H9 (cell line): ENCODE data around the gene KICS2. TPM values are rescaled to one million over a fixed set of nuclear protein-coding genes. Genes with fewer than 3 reads are reported as not detected.

Source experiments
- DNase-seq: peaks from one replicate; pipeline ENCODE4 v3.0.0-alpha.2; 2017
- H2AFZ ChIP-seq: one replicate; pipeline ENCODE4 v1.6.1; 2013; ENCODE audit warnings: mild to moderate bottlenecking, low read length, control low read depth, moderate library complexity
- H2AK5ac ChIP-seq: 2 replicates; pipeline ENCODE4 v1.6.1; 2013; ENCODE audit warnings: low read length, control low read depth, mixed read lengths; ENCODE audit not compliant: insufficient read length
- H2BK120ac ChIP-seq: one replicate; pipeline ENCODE4 v1.6.1; 2013; ENCODE audit warnings: low read depth, mild to moderate bottlenecking, low read length, control low read depth, inconsistent platforms; ENCODE audit not compliant: poor library complexity, severe bottlenecking
- H2BK12ac ChIP-seq: 2 replicates; pipeline ENCODE4 v1.6.1; 2013; ENCODE audit warnings: low read length, control low read depth, mixed read lengths, low read depth; ENCODE audit not compliant: insufficient read length
- H2BK15ac ChIP-seq: 2 replicates; pipeline ENCODE4 v1.6.1; 2013; ENCODE audit warnings: low read depth, low read length, control low read depth
- H2BK20ac ChIP-seq: one replicate; pipeline ENCODE4 v1.6.1; 2013; ENCODE audit warnings: low read depth, mild to moderate bottlenecking, low read length, control low read depth, inconsistent platforms; ENCODE audit not compliant: poor library complexity, severe bottlenecking
- H2BK5ac ChIP-seq: 2 replicates; pipeline ENCODE4 v1.6.1; 2013; ENCODE audit warnings: low read length, control low read depth, mixed read lengths; ENCODE audit not compliant: insufficient read length
- H3K14ac ChIP-seq: 2 replicates; pipeline ENCODE4 v1.6.1; 2013; ENCODE audit warnings: low read length, control low read depth; ENCODE audit not compliant: insufficient read depth
- H3K18ac ChIP-seq: 2 replicates; pipeline ENCODE4 v1.6.1; 2013; ENCODE audit warnings: low read depth, mild to moderate bottlenecking, mixed read lengths, low read length, control low read depth; ENCODE audit not compliant: insufficient read length
- H3K23ac ChIP-seq: 2 replicates; pipeline ENCODE4 v1.6.1; 2013; ENCODE audit warnings: low read length, control low read depth, mixed read lengths, low read depth; ENCODE audit not compliant: insufficient read length
- H3K23me2 ChIP-seq: 2 replicates; pipeline ENCODE4 v1.6.1; 2013; ENCODE audit warnings: low read depth, mild to moderate bottlenecking, mixed read lengths, low read length, control low read depth; ENCODE audit not compliant: insufficient read length, poor library complexity, severe bottlenecking
- H3K27ac ChIP-seq: 2 replicates; pipeline ENCODE4 v1.5.1; 2013; ENCODE audit warnings: low read length, control low read depth, mixed read lengths, low read depth; ENCODE audit not compliant: insufficient read length
- H3K27me3 ChIP-seq: 2 replicates; pipeline ENCODE4 v1.6.1; 2013; ENCODE audit warnings: low read length, control low read depth, inconsistent platforms; ENCODE audit not compliant: insufficient read depth
- H3K4ac ChIP-seq: 2 replicates; pipeline ENCODE4 v1.6.1; 2013; ENCODE audit warnings: low read depth, mild to moderate bottlenecking, control low read depth, inconsistent platforms, low read length, moderate library complexity
- H3K4me1 ChIP-seq: 2 replicates; pipeline ENCODE4 v1.6.1; 2013; ENCODE audit warnings: low read length, control low read depth, inconsistent platforms; ENCODE audit not compliant: insufficient read depth
- H3K4me2 ChIP-seq: 2 replicates; pipeline ENCODE4 v1.6.1; 2013; ENCODE audit warnings: low read length, control low read depth, mixed read lengths; ENCODE audit not compliant: insufficient read length, insufficient read depth
- H3K56ac ChIP-seq: 2 replicates; pipeline ENCODE4 v1.6.1; 2013; ENCODE audit warnings: low read depth, mild to moderate bottlenecking, mixed read lengths, low read length, control low read depth; ENCODE audit not compliant: insufficient read length
- H3K79me1 ChIP-seq: 2 replicates; pipeline ENCODE4 v1.6.1; 2013; ENCODE audit warnings: low read depth, mild to moderate bottlenecking, moderate library complexity, low read length, control low read depth, inconsistent platforms; ENCODE audit not compliant: insufficient read depth, poor library complexity, severe bottlenecking
- H3K79me2 ChIP-seq: 2 replicates; pipeline ENCODE4 v1.6.1; 2013; ENCODE audit warnings: low read length, control low read depth, inconsistent platforms; ENCODE audit not compliant: insufficient read depth
- H3K9ac ChIP-seq: 2 replicates; pipeline ENCODE4 v1.6.1; 2013; ENCODE audit warnings: low read length, control low read depth, mixed read lengths; ENCODE audit not compliant: insufficient read length; ENCODE audit errors: extremely low read depth
- H3K9me3 ChIP-seq: one replicate; pipeline ENCODE4 v1.6.1; 2013; ENCODE audit warnings: low read depth, low read length, inconsistent platforms; ENCODE audit not compliant: control insufficient read depth
- H3T11ph ChIP-seq: one replicate; pipeline ENCODE4 v1.6.1; 2013; ENCODE audit warnings: mild to moderate bottlenecking, low read length, control low read depth, inconsistent platforms
- H4K20me1 ChIP-seq: one replicate; pipeline ENCODE4 v1.6.1; 2013; ENCODE audit not compliant: control insufficient read depth, insufficient read length, insufficient read depth
- H4K5ac ChIP-seq: 2 replicates; pipeline ENCODE4 v1.6.1; 2013; ENCODE audit warnings: low read depth, mild to moderate bottlenecking, mixed read lengths, low read length, control low read depth; ENCODE audit not compliant: insufficient read length
- H4K8ac ChIP-seq: replicated peaks from 2 replicates; pipeline ENCODE4 v1.6.1; 2013; ENCODE audit warnings: low read length, control low read depth, mixed read lengths, low read depth; ENCODE audit not compliant: insufficient read length
- H4K91ac ChIP-seq: 2 replicates; pipeline ENCODE4 v1.6.1; 2013; ENCODE audit warnings: low read depth, mild to moderate bottlenecking, moderate library complexity, mixed read lengths, low read length, control low read depth; ENCODE audit not compliant: insufficient read length
- H3K27ac Mint-ChIP-seq, 3 experiments: 2 replicates in 2 of 3; 3 replicates in 1 of 3; pipeline ENCODE4 v1.8.0; 2020 to 2021; ENCODE audit warnings: mixed read lengths in 3 of 3, mild to moderate bottlenecking in 1 of 3, moderate library complexity in 1 of 3
- H3K27me3 Mint-ChIP-seq: 2 replicates; pipeline ENCODE4 v1.8.0; 2021; ENCODE audit warnings: low read depth, mild to moderate bottlenecking, moderate library complexity, mixed read lengths
- H3K36me3 Mint-ChIP-seq, 3 experiments: 2 replicates in 2 of 3; 3 replicates in 1 of 3; pipeline ENCODE4 v1.8.0; 2020 to 2021; ENCODE audit warnings: low read depth in 3 of 3, mixed read lengths in 3 of 3; ENCODE audit not compliant: insufficient read depth in 1 of 3
- H3K4me1 Mint-ChIP-seq, 2 experiments: 2 replicates each; pipeline ENCODE4 v1.8.0; 2020; ENCODE audit warnings: mixed read lengths in 2 of 2
- H3K4me3 Mint-ChIP-seq, 2 experiments: 2 replicates in 1 of 2; 3 replicates in 1 of 2; pipeline ENCODE4 v1.8.0; 2020 to 2021; ENCODE audit warnings: mild to moderate bottlenecking in 2 of 2, mixed read lengths in 2 of 2, moderate library complexity in 1 of 2
- H3K9me3 Mint-ChIP-seq, 2 experiments: 2 replicates in 1 of 2; 3 replicates in 1 of 2; pipeline ENCODE4 v1.8.0; 2020; ENCODE audit warnings: mild to moderate bottlenecking in 2 of 2, mixed read lengths in 2 of 2, moderate library complexity in 1 of 2
- WGBS: extraction: QIAGEN DNeasy Blood & Tissue Kit; methylation state at CpG from one replicate; pipeline ENCODE4 v1.1.7; 2013; ENCODE audit warnings: missing lambda C conversion rate, low lambda C conversion rate, mixed read lengths; ENCODE audit not compliant: insufficient read length; ENCODE audit errors: extremely low coverage; 5-methylcytosine and 5-hydroxymethylcytosine counted together
- total RNA-seq: library from RNA; stranded (reverse); gene quantifications from 2 replicates; pipeline ENCODE4 v1.2.1, GENCODE V29; 2021
- TF ChIP-seq, protein P1 (sequence below): fragments of 200-600 bp; sonication (generic); conservative IDR thresholded peaks from 3 replicates; pipeline ENCODE4 v1.8.0; 2021; ENCODE audit warnings: antibody characterized with exemption, mild to moderate bottlenecking

Gene KICS2
- total RNA-seq, 1 experiment from 2014 or later, result 7.3 TPM

DNA sequence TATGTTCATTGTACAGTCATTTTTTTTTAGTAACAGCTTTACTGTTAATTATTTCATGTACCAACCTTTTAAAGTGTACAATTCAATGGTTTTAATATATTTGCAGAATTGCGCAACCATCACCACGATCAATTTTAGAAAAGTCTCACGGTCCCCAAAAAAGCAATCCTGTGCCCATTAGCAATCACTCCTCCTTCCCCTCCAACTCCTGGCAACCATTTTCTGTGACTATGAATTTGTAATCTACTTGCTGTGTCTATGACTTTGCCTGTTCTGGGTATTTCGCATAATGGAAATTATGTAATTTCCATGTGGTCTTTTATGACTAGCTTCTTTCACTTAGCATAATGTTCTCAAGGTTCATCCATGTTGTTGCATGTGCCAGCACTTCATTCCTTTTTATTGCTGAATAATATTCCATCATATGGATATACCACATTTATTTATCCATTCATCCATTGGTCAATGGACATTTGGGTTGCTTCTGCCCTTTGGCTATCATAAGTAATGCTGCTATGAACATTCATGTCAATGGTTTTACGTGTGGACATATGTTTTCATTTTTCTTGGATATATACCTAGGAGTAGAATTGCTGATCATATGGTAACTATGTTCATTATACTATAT lies 9.9 kb downstream of the KICS2 start:
- Histone ChIP-seq H3K4me1 (no peaks in the 10 kb centered on the region), H2BK5ac (no peak overlapping the region), H4K91ac (no peak overlapping the region), H3K4me2 (no peak overlapping the region), H2BK15ac (no peak overlapping the region), H2BK12ac (no peak overlapping the region), H3K56ac (no peak overlapping the region), H3K4ac (no peak overlapping the region), H3K23ac (no peak overlapping the region), H3K79me2 (no peaks in the 10 kb centered on the region), H3K14ac (no peak overlapping the region), H3K9ac (no peak overlapping the region), H4K20me1 (no peaks in the 10 kb centered on the region), H2AFZ (no peak overlapping the region), H3K18ac (no peak overlapping the region), H3K27me3 (no peaks in the 10 kb centered on the region), H4K5ac (no peak overlapping the region), H2BK20ac (no peak overlapping the region), H2BK120ac (no peak overlapping the region), H3K9me3 (no peaks in the 10 kb centered on the region), H3K23me2 (no peaks in the 10 kb centered on the region), H3K79me1 (no peaks in the 10 kb centered on the region), H3T11ph (no peak overlapping the region), H3K27ac (no peak overlapping the region), H4K8ac (no peak overlapping the region), H2AK5ac (no peak overlapping the region)
- Mint-ChIP-seq H3K4me3 (no peak overlapping the region), H3K27me3 (no peaks in the 10 kb centered on the region), H3K9me3 (no peaks in the 10 kb centered on the region), H3K27ac (no peak overlapping the region), H3K4me1 (no peaks in the 10 kb centered on the region), H3K36me3 (peaks cover 11 to 15% (median 12%) of the 10 kb centered on the region in 3 experiments; a peak in 6 of 7 replicates)
- TF ChIP-seq, protein P1, sequence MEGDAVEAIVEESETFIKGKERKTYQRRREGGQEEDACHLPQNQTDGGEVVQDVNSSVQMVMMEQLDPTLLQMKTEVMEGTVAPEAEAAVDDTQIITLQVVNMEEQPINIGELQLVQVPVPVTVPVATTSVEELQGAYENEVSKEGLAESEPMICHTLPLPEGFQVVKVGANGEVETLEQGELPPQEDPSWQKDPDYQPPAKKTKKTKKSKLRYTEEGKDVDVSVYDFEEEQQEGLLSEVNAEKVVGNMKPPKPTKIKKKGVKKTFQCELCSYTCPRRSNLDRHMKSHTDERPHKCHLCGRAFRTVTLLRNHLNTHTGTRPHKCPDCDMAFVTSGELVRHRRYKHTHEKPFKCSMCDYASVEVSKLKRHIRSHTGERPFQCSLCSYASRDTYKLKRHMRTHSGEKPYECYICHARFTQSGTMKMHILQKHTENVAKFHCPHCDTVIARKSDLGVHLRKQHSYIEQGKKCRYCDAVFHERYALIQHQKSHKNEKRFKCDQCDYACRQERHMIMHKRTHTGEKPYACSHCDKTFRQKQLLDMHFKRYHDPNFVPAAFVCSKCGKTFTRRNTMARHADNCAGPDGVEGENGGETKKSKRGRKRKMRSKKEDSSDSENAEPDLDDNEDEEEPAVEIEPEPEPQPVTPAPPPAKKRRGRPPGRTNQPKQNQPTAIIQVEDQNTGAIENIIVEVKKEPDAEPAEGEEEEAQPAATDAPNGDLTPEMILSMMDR, result no peak
- no peak for DNase-seq
- no CpG with 5 or more reads among the region's 5 CpGs for WGBS
